ENCODE data around the gene TFPI2. TPM values are rescaled to one million over a fixed set of nuclear protein-coding genes. Genes with fewer than 3 reads are reported as not detected.

Gene TFPI2
- total RNA-seq, 1 donor, result not detected

- no peak overlapping the region for H3K4me3 ChIP-seq (ENCODE audit: low read length)
- H3K4me1 ChIP-seq (ENCODE audit: insufficient read depth, low read length), result no peaks in the 10 kb centered on the region
- no peaks in the 10 kb centered on the region for H3K9me3 ChIP-seq (ENCODE audit: low read depth, low read length)
- peaks cover 19% of the 10 kb centered on the region for H3K27me3 ChIP-seq (ENCODE audit: insufficient read depth, low read length)
Observed at GRCh38 chr7:93884541-93884940, 6.0 kb downstream of the TFPI2 start.

GRCh38 chr7:93883917-93884345 is 6.6 kb downstream of the TFPI2 start:
- Histone ChIP-seq H3K9me3 (ENCODE audit: low read depth, low read length) (no peaks in the 10 kb centered on the region), H3K4me3 (ENCODE audit: low read length) (no peak overlapping the region), H3K4me1 (ENCODE audit: insufficient read depth, low read length) (no peaks in the 10 kb centered on the region), H3K27me3 (ENCODE audit: insufficient read depth, low read length) (peaks cover 14% of the 10 kb centered on the region)

- no peaks in the 10 kb centered on the region for H3K9me3 ChIP-seq (ENCODE audit: low read depth, low read length)
- peaks cover 12% of the 10 kb centered on the region for H3K27me3 ChIP-seq (ENCODE audit: insufficient read depth, low read length)
- H3K4me1 ChIP-seq (ENCODE audit: insufficient read depth, low read length), result no peaks in the 10 kb centered on the region
- no peak overlapping the region for H3K4me3 ChIP-seq (ENCODE audit: low read length)
Observed at GRCh38 chr7:93883078-93883916, 7.3 kb downstream of the TFPI2 start.

- Histone ChIP-seq H3K4me1 (ENCODE audit: insufficient read depth, low read length) (no peaks in the 10 kb centered on the region), H3K9me3 (ENCODE audit: low read depth, low read length) (no peaks in the 10 kb centered on the region), H3K27me3 (ENCODE audit: insufficient read depth, low read length) (peaks cover 7% of the 10 kb centered on the region), H3K4me3 (ENCODE audit: low read length) (no peak overlapping the region)
Observed at GRCh38 chr7:93882468-93882867, 8.1 kb downstream of the TFPI2 start.

- no peaks in the 10 kb centered on the region for H3K9me3 ChIP-seq (ENCODE audit: low read depth, low read length)
Observed at GRCh38 chr7:93879356-93879755, 11.2 kb downstream of the TFPI2 start.

GRCh38 chr7:93877742-93878141 is 12.8 kb downstream of the TFPI2 start:
- no peaks in the 10 kb centered on the region for H3K9me3 ChIP-seq (ENCODE audit: low read depth, low read length)
- H3K4me3 ChIP-seq (ENCODE audit: low read length), result no peak overlapping the region
- H3K27me3 ChIP-seq (ENCODE audit: insufficient read depth, low read length), result peaks cover 2% of the 10 kb centered on the region
- H3K4me1 ChIP-seq (ENCODE audit: insufficient read depth, low read length), result no peaks in the 10 kb centered on the region

More at GRCh38 chr7:93879356-93879755, 11.2 kb downstream of the TFPI2 start:
- Histone ChIP-seq H3K27me3 (ENCODE audit: insufficient read depth, low read length) (peaks cover 2% of the 10 kb centered on the region), H3K4me1 (ENCODE audit: insufficient read depth, low read length) (no peaks in the 10 kb centered on the region), H3K4me3 (ENCODE audit: low read length) (no peak overlapping the region)

- Histone ChIP-seq H3K27me3 (ENCODE audit: insufficient read depth, low read length) (no peaks in the 10 kb centered on the region), H3K4me1 (ENCODE audit: insufficient read depth, low read length) (no peaks in the 10 kb centered on the region), H3K4me3 (ENCODE audit: low read length) (no peak overlapping the region), H3K9me3 (ENCODE audit: low read depth, low read length) (no peaks in the 10 kb centered on the region)
Observed at GRCh38 chr7:93873998-93874574, 16.5 kb downstream of the TFPI2 start.

GRCh38 chr7:93866886-93867285 is 23.7 kb downstream of the TFPI2 start:
- H3K27me3 ChIP-seq (ENCODE audit: insufficient read depth, low read length), result no peaks in the 10 kb centered on the region
- no peak overlapping the region for H3K4me3 ChIP-seq (ENCODE audit: low read length)
- no peaks in the 10 kb centered on the region for H3K4me1 ChIP-seq (ENCODE audit: insufficient read depth, low read length)
- H3K9me3 ChIP-seq (ENCODE audit: low read depth, low read length), result no peaks in the 10 kb centered on the region

GRCh38 chr7:93862651-93863050 is 27.9 kb downstream of the TFPI2 start:
- H3K27me3 ChIP-seq (ENCODE audit: insufficient read depth, low read length), result no peaks in the 10 kb centered on the region
- H3K4me3 ChIP-seq (ENCODE audit: low read length), result no peak overlapping the region
- no peaks in the 10 kb centered on the region for H3K9me3 ChIP-seq (ENCODE audit: low read depth, low read length)
- H3K4me1 ChIP-seq (ENCODE audit: insufficient read depth, low read length), result no peaks in the 10 kb centered on the region

- Histone ChIP-seq H3K4me1 (ENCODE audit: insufficient read depth, low read length) (no peaks in the 10 kb centered on the region), H3K9me3 (ENCODE audit: low read depth, low read length) (no peaks in the 10 kb centered on the region), H3K27me3 (ENCODE audit: insufficient read depth, low read length) (no peaks in the 10 kb centered on the region), H3K4me3 (ENCODE audit: low read length) (no peak overlapping the region)
Observed at GRCh38 chr7:93861325-93861949, 29.1 kb downstream of the TFPI2 start.

GRCh38 chr7:93860261-93860660 is 30.3 kb downstream of the TFPI2 start:
- no peaks in the 10 kb centered on the region for H3K27me3 ChIP-seq (ENCODE audit: insufficient read depth, low read length)
- no peaks in the 10 kb centered on the region for H3K4me1 ChIP-seq (ENCODE audit: insufficient read depth, low read length)
- no peak overlapping the region for H3K4me3 ChIP-seq (ENCODE audit: low read length)
- H3K9me3 ChIP-seq (ENCODE audit: low read depth, low read length), result no peaks in the 10 kb centered on the region

GRCh38 chr7:93858857-93859256 is 31.7 kb downstream of the TFPI2 start:
- Histone ChIP-seq H3K4me3 (ENCODE audit: low read length) (no peak overlapping the region), H3K4me1 (ENCODE audit: insufficient read depth, low read length) (no peaks in the 10 kb centered on the region), H3K27me3 (ENCODE audit: insufficient read depth, low read length) (no peaks in the 10 kb centered on the region), H3K9me3 (ENCODE audit: low read depth, low read length) (no peaks in the 10 kb centered on the region)

- no peaks in the 10 kb centered on the region for H3K27me3 ChIP-seq (ENCODE audit: insufficient read depth, low read length)
- no peak overlapping the region for H3K4me3 ChIP-seq (ENCODE audit: low read length)
- H3K9me3 ChIP-seq (ENCODE audit: low read depth, low read length), result no peaks in the 10 kb centered on the region
- H3K4me1 ChIP-seq (ENCODE audit: insufficient read depth, low read length), result no peaks in the 10 kb centered on the region
Observed at GRCh38 chr7:93856323-93856722, 34.2 kb downstream of the TFPI2 start.

- Histone ChIP-seq H3K4me1 (ENCODE audit: insufficient read depth, low read length) (no peaks in the 10 kb centered on the region), H3K4me3 (ENCODE audit: low read length) (no peak overlapping the region), H3K9me3 (ENCODE audit: low read depth, low read length) (no peaks in the 10 kb centered on the region), H3K27me3 (ENCODE audit: insufficient read depth, low read length) (no peaks in the 10 kb centered on the region)
Observed at GRCh38 chr7:93855797-93856196, 34.8 kb downstream of the TFPI2 start.

- Histone ChIP-seq H3K9me3 (ENCODE audit: low read depth, low read length) (no peaks in the 10 kb centered on the region), H3K4me1 (ENCODE audit: insufficient read depth, low read length) (no peaks in the 10 kb centered on the region), H3K4me3 (ENCODE audit: low read length) (no peak overlapping the region), H3K27me3 (ENCODE audit: insufficient read depth, low read length) (no peaks in the 10 kb centered on the region)
Observed at GRCh38 chr7:93854480-93854879, 36.1 kb downstream of the TFPI2 start.
